ENCODE measurements around the gene HOXA13.
A peak's percentile ranks its signal among the peaks of the same experiment; 100 is the strongest.

Gene HOXA13

GRCh38 chr7:27180431-27181420 is 19.2 kb downstream of the HOXA13 start:
- no peak for DNase-seq

- DNase-seq = peak in 4 of 5 donors; percentile 37 to 54 (median 49)
Observed at GRCh38 chr7:27179503-27180430, 20.1 kb downstream of the HOXA13 start.

DNA sequence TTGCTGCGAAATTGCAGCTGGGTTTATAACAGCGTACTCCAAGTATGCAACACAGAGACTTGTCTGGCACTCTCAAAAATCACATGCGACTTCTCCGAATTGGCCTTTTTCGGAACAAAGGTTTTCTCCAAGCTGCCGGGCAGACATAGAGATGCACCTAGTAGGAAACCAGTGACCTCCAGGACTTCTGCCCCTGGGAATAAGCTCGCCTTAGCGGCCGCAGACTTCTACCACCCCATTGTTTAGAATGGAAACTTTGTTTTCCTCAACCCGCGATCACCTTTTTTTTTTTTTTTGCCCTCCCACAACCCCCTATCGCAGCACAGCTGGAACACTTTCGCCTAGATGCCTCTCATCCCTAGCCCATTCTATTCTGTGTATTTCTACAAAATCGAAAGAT is 20.9 kb downstream of the HOXA13 start:
- DNase-seq = no peak

DNA sequence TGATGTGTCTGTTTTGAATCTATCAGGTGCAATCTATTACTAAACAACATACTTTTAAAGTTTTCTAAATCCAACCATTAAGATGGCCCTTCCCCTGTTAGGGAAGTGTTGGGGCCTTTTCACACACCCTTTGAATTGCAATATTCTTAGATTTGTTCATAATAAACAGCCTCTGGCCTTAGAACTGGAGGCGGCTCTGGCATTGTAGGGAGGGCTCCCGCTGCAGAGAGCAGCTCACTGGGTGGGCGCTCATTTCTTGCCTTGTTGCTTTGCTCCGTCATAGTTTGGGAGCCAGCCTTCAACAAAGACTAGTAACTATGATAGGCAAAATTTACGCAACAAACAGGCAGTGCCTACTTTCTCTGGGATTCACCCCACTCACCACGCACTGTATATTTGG is 21.5 kb downstream of the HOXA13 start:
- no peak for DNase-seq

- no peak for DNase-seq
Observed at GRCh38 chr7:27177795-27178320, 22.0 kb downstream of the HOXA13 start.

GRCh38 chr7:27176962-27177794 is 22.7 kb downstream of the HOXA13 start:
- no peak for DNase-seq

DNA sequence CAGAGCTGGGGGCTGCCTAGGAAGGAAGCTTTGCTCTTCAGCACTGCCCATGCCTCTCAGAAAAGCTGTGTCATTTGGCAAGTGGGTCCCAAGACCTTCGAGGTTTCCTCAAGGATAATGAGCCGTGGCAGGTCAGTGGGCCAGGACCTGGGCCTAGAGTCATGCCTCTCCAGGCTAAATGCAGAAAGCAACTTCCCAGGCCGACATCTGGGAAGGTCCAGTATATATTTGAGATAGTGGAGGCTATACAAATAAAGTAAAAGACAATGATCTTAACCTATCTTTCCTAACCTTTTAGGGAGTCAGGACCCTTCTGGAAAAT is 23.4 kb downstream of the HOXA13 start:
- DNase-seq = no peak

GRCh38 chr7:27175626-27176523 is 24.0 kb downstream of the HOXA13 start:
- DNase-seq = no peak

DNA sequence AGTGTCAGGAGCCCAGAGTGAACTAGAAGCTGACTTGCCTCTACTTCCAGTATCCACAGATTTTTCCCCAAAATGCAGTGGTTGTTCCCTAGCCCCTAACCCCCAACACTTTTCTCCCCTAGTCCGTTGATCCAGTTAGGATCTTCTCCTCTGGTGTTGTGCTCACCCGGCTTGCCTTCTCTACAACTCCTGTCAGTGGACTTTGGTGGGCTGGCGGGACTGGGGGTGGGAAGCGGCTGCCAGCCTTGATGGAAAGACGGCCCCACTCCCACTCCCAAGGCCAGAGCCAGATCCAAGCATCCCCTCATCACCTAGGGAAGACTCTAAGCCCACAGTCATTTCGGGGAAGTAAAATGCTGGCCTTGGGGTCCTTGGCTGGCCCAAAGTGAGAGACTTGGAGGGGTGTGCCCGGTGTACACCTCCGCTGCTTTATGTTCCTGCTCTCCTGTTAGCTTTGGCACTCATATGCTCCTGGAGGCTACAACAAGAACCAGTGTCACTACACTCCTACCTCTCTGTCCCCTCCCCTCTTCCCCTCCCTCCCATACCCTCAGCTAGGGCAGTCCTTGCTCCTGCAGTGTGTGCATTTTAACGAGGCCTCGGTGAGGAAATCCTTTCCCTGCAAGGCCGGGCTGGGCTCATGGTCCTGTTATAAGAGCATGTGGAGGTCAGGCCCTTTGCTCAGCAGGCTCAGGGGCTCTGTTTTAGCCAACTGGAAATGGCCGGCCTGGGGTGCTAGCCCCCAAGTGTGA is 24.8 kb downstream of the HOXA13 start:
- DNase-seq = no peak

DNA sequence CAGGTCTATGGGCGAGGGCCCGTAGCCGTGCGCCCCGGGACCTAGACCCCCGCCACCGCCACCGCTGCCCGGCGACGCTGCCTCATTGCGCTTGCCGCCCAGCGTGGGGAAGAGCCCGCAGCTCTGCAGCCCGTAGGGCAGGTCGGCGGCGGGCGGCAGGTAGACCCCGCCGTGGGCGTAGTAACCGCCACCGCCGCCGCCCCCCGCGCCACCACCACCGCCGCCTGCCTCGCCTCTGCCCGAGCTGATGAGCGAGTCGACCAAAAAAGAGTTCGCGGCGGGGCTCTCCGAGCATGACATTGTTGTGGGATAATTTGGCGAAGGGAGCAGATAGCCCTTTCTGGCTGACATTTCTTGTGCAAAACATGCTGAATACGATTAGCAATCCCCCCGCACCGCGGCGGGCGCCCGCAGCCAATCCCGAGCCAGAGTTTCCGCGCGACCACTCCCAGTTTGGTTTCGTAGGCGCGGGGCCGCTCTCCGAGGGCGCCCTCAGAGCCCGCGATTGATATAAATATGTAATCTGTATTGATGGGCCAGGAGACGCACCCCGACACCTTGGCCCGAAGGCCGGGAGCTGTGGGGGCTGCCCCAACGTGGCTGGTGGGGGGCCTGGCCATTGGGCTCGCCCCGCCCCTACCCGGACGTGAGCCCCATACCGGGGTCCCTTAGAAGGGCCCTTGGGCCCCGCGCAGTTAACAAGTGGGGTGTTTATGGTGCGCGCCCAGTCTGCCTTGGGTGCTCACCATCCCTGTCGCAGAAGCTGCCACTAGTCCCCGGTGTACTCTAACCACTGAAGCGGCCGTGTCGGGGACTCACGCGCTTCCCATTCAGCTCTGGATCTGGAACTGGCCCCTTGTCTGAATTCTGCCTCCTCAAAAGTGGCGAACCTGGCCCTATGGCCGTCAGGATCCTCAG is 25.7 kb downstream of the HOXA13 start, which contains the start of gene HOXA10:
TSS of gene HOXA10 (minus strand) at position 365 of the 918 bp plus-strand sequence. CDS start at position 351, 14 bp downstream.
- no peak for DNase-seq

- no peak for DNase-seq
Observed at GRCh38 chr7:27173511-27173955, 26.4 kb downstream of the HOXA13 start.

GRCh38 chr7:27172823-27173510 is 26.9 kb downstream of the HOXA13 start:
- DNase-seq = no peak

- DNase-seq = no peak
Observed at GRCh38 chr7:27172315-27172774, 27.5 kb downstream of the HOXA13 start.

GRCh38 chr7:27171637-27172314 is 28.1 kb downstream of the HOXA13 start:
- no peak for DNase-seq

GRCh38 chr7:27171325-27171636 is 28.6 kb downstream of the HOXA13 start:
- DNase-seq = no peak

DNA sequence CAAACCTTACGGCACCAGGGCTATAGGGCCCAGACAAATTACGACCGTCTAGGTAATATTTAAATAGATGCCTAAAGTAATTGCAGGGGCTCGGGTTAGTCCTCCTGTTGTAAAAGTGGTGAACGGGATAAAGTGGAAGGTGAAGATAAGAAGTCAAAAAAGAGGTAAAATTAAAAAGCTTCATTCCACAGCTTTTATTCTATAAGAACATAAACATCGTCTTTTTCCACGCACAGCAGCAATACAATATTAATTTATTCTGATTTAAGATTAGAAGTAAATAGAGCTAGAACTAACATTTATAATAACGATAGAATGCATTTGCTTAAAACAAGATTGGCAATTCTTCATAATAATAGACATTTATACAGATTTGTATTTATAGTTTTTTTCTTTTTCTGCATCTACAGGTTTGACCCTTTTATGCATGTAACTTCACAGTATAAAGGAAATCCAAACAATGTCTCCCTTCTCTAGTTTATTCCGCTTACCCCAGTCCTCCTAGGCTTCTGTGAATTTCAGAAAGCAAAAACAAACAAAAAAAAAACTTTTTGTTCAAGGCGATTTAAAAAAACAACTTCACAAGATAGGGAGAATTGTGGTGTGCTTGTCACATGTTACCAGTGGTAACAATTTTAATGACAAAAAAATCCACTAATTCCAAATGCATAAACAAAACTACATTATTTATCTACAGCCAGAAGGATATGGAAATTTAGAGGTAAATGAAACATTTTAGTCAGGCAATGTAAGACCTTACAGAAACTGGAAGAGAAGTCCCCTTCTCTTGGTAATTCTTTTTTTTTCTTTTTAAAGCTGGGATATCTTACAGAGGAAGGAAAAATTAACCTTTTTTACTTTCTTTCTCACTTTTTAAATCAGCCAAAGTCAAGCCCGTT is 29.2 kb downstream of the HOXA13 start:
- DNase-seq = no peak

All from T-helper 1 cell (primary cell).